Measurements from ENCODE around the gene FAM107B. TPM values are rescaled to one million over a fixed set of nuclear protein-coding genes. Genes with fewer than 3 reads are reported as not detected.
"Not testable (repeated sequence)": the region's sequence is repeated elsewhere in the genome, so short reads cannot be mapped to it uniquely, and the experiment has no call there.

Gene FAM107B
- total RNA-seq, 1 donor, result 30.0 TPM

DNA sequence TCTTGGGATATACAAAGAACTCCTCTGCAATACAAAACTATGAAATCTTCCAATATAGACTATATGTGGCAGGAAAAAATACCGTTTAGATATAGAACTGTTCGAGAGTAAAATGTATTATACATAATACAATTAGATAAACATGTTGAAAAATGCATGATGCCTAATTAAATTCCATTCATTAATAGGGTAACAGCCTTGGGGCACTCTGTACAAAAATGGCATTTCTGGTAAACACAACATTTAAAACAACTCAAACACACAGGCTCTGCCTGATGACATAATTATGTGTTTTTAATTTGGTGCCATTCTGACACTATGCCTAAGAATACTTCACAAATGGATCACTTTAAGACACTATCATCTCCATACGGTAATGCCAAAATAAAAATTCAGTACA is 180.9 kb downstream of the FAM107B start:
- H4K20me1 ChIP-seq (ENCODE audit: insufficient read depth, low read length), result no peaks in the 10 kb centered on the region
- peaks cover 3% of the 10 kb centered on the region for H3K36me3 ChIP-seq (ENCODE audit: insufficient read depth, low read length)
- H3K27ac ChIP-seq (ENCODE audit: low read depth, low read length), result no peak overlapping the region
- H3K79me2 ChIP-seq (ENCODE audit: insufficient read depth, low read length), result peaks cover 57% of the 10 kb centered on the region
- H3K4me3 ChIP-seq (ENCODE audit: insufficient read depth, low read length), result no peak overlapping the region
- H3K4me1 ChIP-seq (ENCODE audit: insufficient read depth, low read length), result peaks cover 4% of the 10 kb centered on the region
- H2AFZ ChIP-seq (ENCODE audit: low read length), result no peak overlapping the region
- DNase-seq (ENCODE audit: insufficient read length, low spot score, missing footprints), result no peak
- H3K9me3 ChIP-seq (ENCODE audit: low read depth, low read length), result no peaks in the 10 kb centered on the region
- TF ChIP-seq, protein P1, sequence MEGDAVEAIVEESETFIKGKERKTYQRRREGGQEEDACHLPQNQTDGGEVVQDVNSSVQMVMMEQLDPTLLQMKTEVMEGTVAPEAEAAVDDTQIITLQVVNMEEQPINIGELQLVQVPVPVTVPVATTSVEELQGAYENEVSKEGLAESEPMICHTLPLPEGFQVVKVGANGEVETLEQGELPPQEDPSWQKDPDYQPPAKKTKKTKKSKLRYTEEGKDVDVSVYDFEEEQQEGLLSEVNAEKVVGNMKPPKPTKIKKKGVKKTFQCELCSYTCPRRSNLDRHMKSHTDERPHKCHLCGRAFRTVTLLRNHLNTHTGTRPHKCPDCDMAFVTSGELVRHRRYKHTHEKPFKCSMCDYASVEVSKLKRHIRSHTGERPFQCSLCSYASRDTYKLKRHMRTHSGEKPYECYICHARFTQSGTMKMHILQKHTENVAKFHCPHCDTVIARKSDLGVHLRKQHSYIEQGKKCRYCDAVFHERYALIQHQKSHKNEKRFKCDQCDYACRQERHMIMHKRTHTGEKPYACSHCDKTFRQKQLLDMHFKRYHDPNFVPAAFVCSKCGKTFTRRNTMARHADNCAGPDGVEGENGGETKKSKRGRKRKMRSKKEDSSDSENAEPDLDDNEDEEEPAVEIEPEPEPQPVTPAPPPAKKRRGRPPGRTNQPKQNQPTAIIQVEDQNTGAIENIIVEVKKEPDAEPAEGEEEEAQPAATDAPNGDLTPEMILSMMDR (IDR thresholded peaks at IDR 0.05; ENCODE audit: extremely low read depth, low read depth, low read length), result no peak
- no peak overlapping the region for H3K4me2 ChIP-seq (ENCODE audit: insufficient read depth, low read length)
- no peaks in the 10 kb centered on the region for H3K27me3 ChIP-seq (ENCODE audit: insufficient read depth, low read length)

DNA sequence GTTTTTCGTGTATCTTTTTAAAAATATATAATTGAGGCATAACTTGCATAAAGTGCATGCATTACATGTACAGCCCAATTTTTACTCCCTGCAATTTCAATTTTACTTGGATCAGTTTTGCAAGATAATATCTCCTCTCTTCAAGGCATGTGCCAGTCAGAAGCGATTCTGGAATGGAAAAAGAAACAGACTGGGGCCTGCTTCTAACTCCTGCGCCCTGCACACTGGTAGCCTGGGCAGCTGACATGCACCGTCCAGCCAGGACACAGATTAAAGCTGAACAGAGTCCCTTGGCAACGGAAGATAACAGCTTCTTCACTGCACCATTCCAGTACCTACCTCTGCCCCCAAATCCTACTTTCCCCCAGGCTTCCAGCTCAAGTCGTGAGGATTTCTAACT is 182.1 kb downstream of the FAM107B start:
- Histone ChIP-seq H3K36me3 (ENCODE audit: insufficient read depth, low read length) (no peaks in the 10 kb centered on the region), H3K79me2 (ENCODE audit: insufficient read depth, low read length) (peaks cover 47% of the 10 kb centered on the region), H3K27ac (ENCODE audit: low read depth, low read length) (no peak overlapping the region), H2AFZ (ENCODE audit: low read length) (no peak overlapping the region), H3K4me3 (ENCODE audit: insufficient read depth, low read length) (no peak overlapping the region), H3K4me1 (ENCODE audit: insufficient read depth, low read length) (peaks cover 15% of the 10 kb centered on the region), H3K4me2 (ENCODE audit: insufficient read depth, low read length) (no peak overlapping the region), H3K27me3 (ENCODE audit: insufficient read depth, low read length) (no peaks in the 10 kb centered on the region), H4K20me1 (ENCODE audit: insufficient read depth, low read length) (no peaks in the 10 kb centered on the region), H3K9me3 (ENCODE audit: low read depth, low read length) (no peaks in the 10 kb centered on the region)
- TF ChIP-seq, protein P1 (IDR thresholded peaks at IDR 0.05; ENCODE audit: extremely low read depth, low read depth, low read length), result no peak
- DNase-seq (ENCODE audit: insufficient read length, low spot score, missing footprints), result no peak

DNA sequence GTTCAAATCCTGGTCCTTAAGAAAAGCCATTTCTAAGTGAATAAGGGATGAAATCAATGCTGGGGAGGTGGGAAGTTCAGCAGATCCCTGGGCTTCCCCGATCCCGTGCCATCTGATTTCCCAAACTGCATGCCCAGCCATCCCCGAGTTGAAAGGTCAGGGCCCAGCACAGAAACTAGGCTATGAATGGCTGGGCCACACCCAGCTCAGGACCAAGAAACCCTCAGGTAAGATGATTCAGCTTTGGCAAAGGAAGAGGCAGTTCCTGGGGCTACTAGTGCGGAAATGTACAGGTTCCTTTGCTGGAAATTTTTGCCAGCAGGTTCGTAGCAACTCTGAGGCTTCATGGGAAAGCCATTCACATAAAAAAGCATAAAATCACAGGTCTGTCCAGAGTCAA is 182.7 kb downstream of the FAM107B start:
- Histone ChIP-seq H3K4me2 (ENCODE audit: insufficient read depth, low read length) (no peak overlapping the region), H3K36me3 (ENCODE audit: insufficient read depth, low read length) (no peaks in the 10 kb centered on the region), H3K27ac (ENCODE audit: low read depth, low read length) (no peak overlapping the region), H4K20me1 (ENCODE audit: insufficient read depth, low read length) (no peaks in the 10 kb centered on the region), H3K4me1 (ENCODE audit: insufficient read depth, low read length) (peaks cover 16% of the 10 kb centered on the region), H3K79me2 (ENCODE audit: insufficient read depth, low read length) (peaks cover 43% of the 10 kb centered on the region), H3K4me3 (ENCODE audit: insufficient read depth, low read length) (no peak overlapping the region), H2AFZ (ENCODE audit: low read length) (no peak overlapping the region), H3K27me3 (ENCODE audit: insufficient read depth, low read length) (no peaks in the 10 kb centered on the region), H3K9me3 (ENCODE audit: low read depth, low read length) (no peaks in the 10 kb centered on the region)
- no peak for DNase-seq (ENCODE audit: insufficient read length, low spot score, missing footprints)
- TF ChIP-seq, protein P1 (IDR thresholded peaks at IDR 0.05; ENCODE audit: extremely low read depth, low read depth, low read length), result no peak

DNA sequence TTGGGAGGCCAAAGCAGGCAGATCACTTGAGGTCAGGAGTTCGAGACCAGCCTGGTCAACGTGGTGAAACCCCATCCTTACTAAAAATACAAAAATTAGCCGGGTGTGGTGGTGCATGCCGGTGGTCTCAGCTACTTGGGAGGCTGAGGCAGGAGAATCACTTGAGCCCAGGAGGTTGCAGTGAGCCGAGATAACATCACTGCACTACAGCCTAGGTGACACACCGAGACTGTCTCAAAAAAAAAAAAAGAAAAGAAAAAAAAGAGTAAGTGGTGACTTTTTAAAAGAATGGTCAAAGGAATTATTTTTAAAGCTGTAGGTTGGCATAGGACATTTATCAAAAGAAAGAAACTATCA is 185.8 kb downstream of the FAM107B start:
- H3K4me1 ChIP-seq (ENCODE audit: insufficient read depth, low read length), result peaks cover 16% of the 10 kb centered on the region

More for the DNA sequence above, 185.8 kb downstream of the FAM107B start:
- not testable (repeated sequence) for H3K36me3 ChIP-seq (ENCODE audit: insufficient read depth, low read length); H4K20me1 ChIP-seq (ENCODE audit: insufficient read depth, low read length); DNase-seq (ENCODE audit: insufficient read length, low spot score, missing footprints); H3K27me3 ChIP-seq (ENCODE audit: insufficient read depth, low read length); H2AFZ ChIP-seq (ENCODE audit: low read length); H3K4me3 ChIP-seq (ENCODE audit: insufficient read depth, low read length); H3K9me3 ChIP-seq (ENCODE audit: low read depth, low read length)
- peaks cover 50% of the 10 kb centered on the region for H3K79me2 ChIP-seq (ENCODE audit: insufficient read depth, low read length)
- peak overlapping the region; percentile 93 for H3K27ac ChIP-seq (ENCODE audit: low read depth, low read length)
- H3K4me2 ChIP-seq (ENCODE audit: insufficient read depth, low read length), result peak overlapping the region; percentile 75

Measured in osteoblast (primary cell).